KBM-7 (cell line): ENCODE results near the gene FGB.

Experiments used
- DNase-seq: peaks from one replicate; pipeline ENCODE4 v3.0.0-alpha.2; 2015
- in situ Hi-C: fragments of 300-500 bp; cut with MboI; formaldehyde crosslinking; loops from 2 replicates; pipeline ENCODE4 v1.14.3; 2020; ENCODE audit warnings: low sequenced_read_pairs, low pct_unique_long_range_greater_than_20kb, mixed read lengths

The FGB gene

GRCh38 chr4:154560824-154561231, 2.0 kb upstream of the FGB start:
- no peak for DNase-seq
- in situ Hi-C loops: no loop called here

- in situ Hi-C loops: no loop called here
- no peak for DNase-seq
Measured at GRCh38 chr4:154564311-154564710, 1.5 kb downstream of the FGB start.

GRCh38 chr4:154565704-154566103, 2.9 kb downstream of the FGB start:
- in situ Hi-C loops: no loop called here
- DNase-seq: no peak

- no peak for DNase-seq
- in situ Hi-C loops: no loop called here
Measured at GRCh38 chr4:154566639-154567204, 3.9 kb downstream of the FGB start.

GRCh38 chr4:154569028-154569427, 6.2 kb downstream of the FGB start:
- DNase-seq: no peak
- in situ Hi-C loops: no loop called here

- DNase-seq: no peak
- in situ Hi-C loops: no loop called here
Measured at GRCh38 chr4:154569584-154569983, 6.8 kb downstream of the FGB start.

- in situ Hi-C loops: no loop called here
- DNase-seq: no peak
Measured at GRCh38 chr4:154573190-154573870, 10.5 kb downstream of the FGB start.

- in situ Hi-C loops: no loop called here
- DNase-seq: no peak
Measured at GRCh38 chr4:154574311-154574710, 11.5 kb downstream of the FGB start.

- no peak for DNase-seq
- in situ Hi-C loops: no loop called here
Measured at GRCh38 chr4:154577324-154577723, 14.5 kb downstream of the FGB start.

- in situ Hi-C loops: no loop called here
- DNase-seq: no peak
Measured at GRCh38 chr4:154578919-154579318, 16.1 kb downstream of the FGB start.

GRCh38 chr4:154579927-154580326, 17.1 kb downstream of the FGB start:
- no peak for DNase-seq
- in situ Hi-C loops: no loop called here

GRCh38 chr4:154582723-154583122, 19.9 kb downstream of the FGB start:
- DNase-seq: no peak
- in situ Hi-C loops: no loop called here

- in situ Hi-C loops: no loop called here
Measured at GRCh38 chr4:154583230-154583629, 20.4 kb downstream of the FGB start.

GRCh38 chr4:154583677-154584076, 20.9 kb downstream of the FGB start:
- no peak for DNase-seq
- in situ Hi-C loops: no loop called here

More at GRCh38 chr4:154583230-154583629, 20.4 kb downstream of the FGB start:
- DNase-seq: no peak

- no peak for DNase-seq
- in situ Hi-C loops: no loop called here
Measured at GRCh38 chr4:154584259-154584658, 21.4 kb downstream of the FGB start.

GRCh38 chr4:154585369-154586018, 22.7 kb downstream of the FGB start:
- in situ Hi-C loops: no loop called here
- no peak for DNase-seq

GRCh38 chr4:154586296-154587033, 23.7 kb downstream of the FGB start:
- no peak for DNase-seq
- in situ Hi-C loops: no loop called here

GRCh38 chr4:154588198-154588597, 25.4 kb downstream of the FGB start:
- DNase-seq: no peak
- in situ Hi-C loops: no loop called here

- in situ Hi-C loops: no loop called here
- no peak for DNase-seq
Measured at GRCh38 chr4:154589296-154590197, 26.7 kb downstream of the FGB start.
